Dorsolateral prefrontal cortex (tissue), 118 donors: ENCODE results near the gene TMA16. TPM values are rescaled to one million over a fixed set of nuclear protein-coding genes. Genes with fewer than 3 reads are reported as not detected.

Source experiments
- total RNA-seq, 120 experiments: library from RNA; stranded (reverse); gene quantifications; one replicate each; pipeline versions ENCODE4 v1.2.3 to v1.2.4, GENCODE V29; 2022

TMA16 gene
- total RNA-seq, 120 experiments from 2014 or later = 5.2 to 19.5 (median 12.7) TPM

Other genes starting within 250 kb of the TMA16 start
- gene NPY1R, start 162.1 kb upstream of the TMA16 start, total RNA-seq = 10 to 100 TPM; 10.9 to 64.4 (median 32.6) TPM
- gene NPY5R, start 150.8 kb upstream of the TMA16 start, total RNA-seq = 1 to 10 TPM in 119 of 120 experiments, under 1 TPM in 1; 0.98 to 7.1 (median 4.0) TPM
- under 1 TPM in 74 of 120 experiments, not detected in 46; 0.13 to 0.86 (median 0.25) TPM for gene TKTL2, start 20.9 kb upstream of the TMA16 start, total RNA-seq